ENCODE results near the gene ALKBH5.

ALKBH5 gene

DNA sequence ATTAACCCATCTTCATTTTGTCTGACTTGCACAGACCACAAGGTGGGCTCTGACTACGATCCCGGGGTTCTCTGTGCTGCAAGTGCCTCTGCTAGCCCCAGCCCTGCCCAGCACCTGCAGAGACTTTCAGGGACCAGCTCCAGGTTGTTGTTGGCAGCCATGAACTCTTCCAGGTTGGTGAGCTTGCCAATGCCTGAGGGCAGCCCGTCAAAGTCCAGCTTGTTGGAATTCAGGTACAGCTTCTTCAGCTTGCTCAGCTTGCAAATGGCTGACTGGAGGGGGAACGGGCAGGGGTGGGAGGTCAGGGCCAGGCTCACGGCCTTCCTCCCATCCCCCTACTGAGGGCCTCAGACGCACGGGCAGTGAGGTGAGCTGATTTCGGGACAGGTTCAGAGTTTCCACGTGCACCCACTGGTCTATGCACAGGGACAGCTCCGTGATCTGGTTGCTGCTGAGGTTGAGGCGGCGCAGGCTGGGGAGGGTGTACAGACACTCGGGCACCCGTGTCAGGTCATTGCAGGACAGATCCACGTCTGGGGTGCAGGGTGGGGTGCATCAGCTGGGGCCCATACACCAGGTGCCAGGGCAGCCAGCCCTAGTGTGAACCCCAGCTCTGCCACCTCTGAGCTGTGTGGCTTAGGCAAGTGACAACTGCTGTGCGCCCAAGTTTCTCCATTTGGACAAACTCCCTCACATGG, 69.7 kb downstream of the ALKBH5 start:
- Histone ChIP-seq H3K27ac (ENCODE audit: extremely low read depth, low read depth, low read length) (no peak overlapping the region), H3K36me3 (ENCODE audit: control insufficient read depth in 2 of 2, insufficient read depth in 1 of 2, low read length in 2 of 2) (peaks cover 9 to 86% of the 10 kb centered on the region in 2 experiments), H3K9me3 (ENCODE audit: control insufficient read depth, insufficient read depth, low read depth, low read length) (no peaks in the 10 kb centered on the region), H3K4me3 (ENCODE audit: low read depth, low read length) (no peak overlapping the region), H3K4me1 (ENCODE audit: control insufficient read depth, insufficient read depth, low read length) (peaks cover 9% of the 10 kb centered on the region)
- ChIA-PET CTCF (interaction anchor here (1.1 kb wide), 1 partner anchor 10 kb away, joined by 5 read pairs; no protein-coding TSS in a partner anchor), POLR2A (interaction anchor here (1.1 kb wide), 1 partner anchor 61 kb away, joined by 3 read pairs; the partner anchor contains the start of genes SMCR8 and TOP3A)
- TF ChIP-seq ZNF621 (tag by site-specific recombination; IDR thresholded peaks at IDR 0.05) (no peak), ZNF16 (tag by site-specific recombination; IDR thresholded peaks at IDR 0.05; ENCODE audit: low read depth) (no peak), ZNF211 (tag by site-specific recombination; IDR thresholded peaks at IDR 0.05; ENCODE audit: low read depth) (no peak), YY2 (tag by site-specific recombination; IDR thresholded peaks at IDR 0.05) (no peak), ZNF623 (tag by site-specific recombination; IDR thresholded peaks at IDR 0.05) (no peak), EGR2 (tag by site-specific recombination; IDR thresholded peaks at IDR 0.05; ENCODE audit: low read depth) (no peak), YY1 (tag by site-specific recombination; IDR thresholded peaks at IDR 0.05) (no peak), ZNF10 (tag by site-specific recombination; IDR thresholded peaks at IDR 0.05) (no peak), ZBTB48 (tag by site-specific recombination; IDR thresholded peaks at IDR 0.05) (no peak), ZNF324 (tag by site-specific recombination; IDR thresholded peaks at IDR 0.05) (no peak), KLF8 (tag by site-specific recombination; IDR thresholded peaks at IDR 0.05) (no peak), ZNF202 (tag by site-specific recombination; IDR thresholded peaks at IDR 0.05; ENCODE audit: borderline replicate concordance) (no peak)
- TF ChIP-seq, protein P1, sequence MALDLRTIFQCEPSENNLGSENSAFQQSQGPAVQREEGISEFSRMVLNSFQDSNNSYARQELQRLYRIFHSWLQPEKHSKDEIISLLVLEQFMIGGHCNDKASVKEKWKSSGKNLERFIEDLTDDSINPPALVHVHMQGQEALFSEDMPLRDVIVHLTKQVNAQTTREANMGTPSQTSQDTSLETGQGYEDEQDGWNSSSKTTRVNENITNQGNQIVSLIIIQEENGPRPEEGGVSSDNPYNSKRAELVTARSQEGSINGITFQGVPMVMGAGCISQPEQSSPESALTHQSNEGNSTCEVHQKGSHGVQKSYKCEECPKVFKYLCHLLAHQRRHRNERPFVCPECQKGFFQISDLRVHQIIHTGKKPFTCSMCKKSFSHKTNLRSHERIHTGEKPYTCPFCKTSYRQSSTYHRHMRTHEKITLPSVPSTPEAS (tag by site-specific recombination; IDR thresholded peaks at IDR 0.05), result no peak

DNA sequence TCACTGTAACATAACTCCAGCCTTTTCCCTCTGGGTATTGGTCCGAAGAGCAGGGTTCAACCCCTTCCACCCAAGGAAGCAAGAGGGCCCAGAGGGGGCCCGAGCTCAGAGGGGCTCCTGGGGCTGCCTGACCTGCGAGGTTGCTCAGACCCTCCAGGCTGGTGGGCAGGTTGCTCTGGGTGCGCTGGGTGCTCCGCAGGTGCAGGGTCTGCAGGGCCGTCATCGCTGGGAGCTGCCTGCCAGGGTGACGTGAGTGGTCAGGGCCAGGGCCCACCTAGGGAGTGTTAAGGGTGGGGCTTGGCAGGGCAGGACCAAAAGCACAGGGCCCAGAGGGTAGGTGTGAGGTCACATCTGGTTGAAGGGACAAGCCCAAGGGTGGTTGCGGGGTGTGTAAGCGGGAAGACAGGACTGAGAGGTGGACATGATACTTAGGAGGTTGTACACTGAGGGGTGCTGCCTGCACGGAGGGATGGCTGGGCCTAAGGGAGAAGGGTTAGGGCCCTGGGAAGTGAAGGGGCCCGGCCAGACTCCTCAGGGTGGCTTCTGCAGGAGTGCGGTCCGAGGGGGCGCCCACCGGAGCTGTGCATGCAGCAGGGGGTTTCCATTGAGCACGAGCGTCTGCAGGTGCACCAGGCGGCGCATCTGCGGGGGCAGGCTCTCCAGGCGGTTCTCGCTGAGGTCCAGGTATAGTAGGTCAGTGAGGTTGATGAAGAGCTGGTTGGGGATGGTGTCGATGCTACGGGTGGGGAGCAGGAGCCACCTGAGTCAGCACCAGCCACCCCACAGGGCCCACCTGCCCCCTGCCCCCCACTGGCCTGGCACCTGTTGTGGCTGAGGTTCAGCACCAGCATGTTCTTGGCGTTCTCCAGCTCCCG, 70.6 kb downstream of the ALKBH5 start:
- Histone ChIP-seq H3K4me1 (ENCODE audit: control insufficient read depth, insufficient read depth, low read length) (peaks cover 12% of the 10 kb centered on the region), H3K4me3 (ENCODE audit: low read depth, low read length) (no peak overlapping the region), H3K36me3 (ENCODE audit: control insufficient read depth in 2 of 2, insufficient read depth in 1 of 2, low read length in 2 of 2) (peaks cover 9 to 78% of the 10 kb centered on the region in 2 experiments), H3K27ac (ENCODE audit: extremely low read depth, low read depth, low read length) (no peak overlapping the region), H3K9me3 (ENCODE audit: control insufficient read depth, insufficient read depth, low read depth, low read length) (no peaks in the 10 kb centered on the region)
- ChIA-PET CTCF (interaction anchor here (1.1 kb wide), 1 partner anchor 11 kb away, joined by 5 read pairs; no protein-coding TSS in a partner anchor), POLR2A (interaction anchor here (1.1 kb wide), 1 partner anchor 61 kb away, joined by 3 read pairs; the partner anchor contains the start of genes SMCR8 and TOP3A)
- TF ChIP-seq TCF7L2 (IDR thresholded peaks at IDR 0.05; ENCODE audit: borderline replicate concordance, low read depth, low read length), result no peak
- TF ChIP-seq SCRT2 (tag by site-specific recombination; IDR thresholded peaks at IDR 0.05), result peak; percentile 37; the same call in 1 of the 2 replicates
- TF ChIP-seq GLIS2 (tag by site-specific recombination; IDR thresholded peaks at IDR 0.05), result peak; percentile 23; the same call in 1 of the 2 replicates
- TF ChIP-seq PRDM10 (tag by site-specific recombination; IDR thresholded peaks at IDR 0.05), result peak; percentile 53

Measured in HEK293 (cell line).